ENCODE measurements around the gene ZNHIT1.

DNA sequence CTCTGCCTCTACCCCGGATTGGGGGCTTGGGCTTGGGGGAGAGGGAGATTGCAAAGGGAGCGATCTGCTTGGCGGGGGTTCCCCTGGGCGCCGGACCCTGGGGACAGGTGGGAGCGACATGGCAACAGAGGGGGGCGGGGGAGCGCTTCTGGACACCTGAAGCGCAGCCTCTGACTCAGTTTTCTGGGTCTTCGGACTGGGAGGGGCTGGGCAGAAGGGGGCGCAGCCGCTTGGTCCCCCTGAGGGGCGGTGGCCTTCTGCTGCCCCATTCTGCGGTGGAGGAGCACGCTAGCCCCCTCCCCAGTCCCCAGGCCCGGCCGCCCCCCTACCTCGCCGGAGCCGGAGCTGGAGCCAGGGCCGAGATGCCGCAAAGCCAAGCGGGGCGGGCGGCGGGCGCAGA is 38.3 kb upstream of the ZNHIT1 start:
- TF ChIP-seq, protein P1, sequence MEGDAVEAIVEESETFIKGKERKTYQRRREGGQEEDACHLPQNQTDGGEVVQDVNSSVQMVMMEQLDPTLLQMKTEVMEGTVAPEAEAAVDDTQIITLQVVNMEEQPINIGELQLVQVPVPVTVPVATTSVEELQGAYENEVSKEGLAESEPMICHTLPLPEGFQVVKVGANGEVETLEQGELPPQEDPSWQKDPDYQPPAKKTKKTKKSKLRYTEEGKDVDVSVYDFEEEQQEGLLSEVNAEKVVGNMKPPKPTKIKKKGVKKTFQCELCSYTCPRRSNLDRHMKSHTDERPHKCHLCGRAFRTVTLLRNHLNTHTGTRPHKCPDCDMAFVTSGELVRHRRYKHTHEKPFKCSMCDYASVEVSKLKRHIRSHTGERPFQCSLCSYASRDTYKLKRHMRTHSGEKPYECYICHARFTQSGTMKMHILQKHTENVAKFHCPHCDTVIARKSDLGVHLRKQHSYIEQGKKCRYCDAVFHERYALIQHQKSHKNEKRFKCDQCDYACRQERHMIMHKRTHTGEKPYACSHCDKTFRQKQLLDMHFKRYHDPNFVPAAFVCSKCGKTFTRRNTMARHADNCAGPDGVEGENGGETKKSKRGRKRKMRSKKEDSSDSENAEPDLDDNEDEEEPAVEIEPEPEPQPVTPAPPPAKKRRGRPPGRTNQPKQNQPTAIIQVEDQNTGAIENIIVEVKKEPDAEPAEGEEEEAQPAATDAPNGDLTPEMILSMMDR (IDR thresholded peaks at IDR 0.05 in 8 of 11, conservative IDR thresholded peaks at IDR 0.05 in 3 of 11) = no peak
- TF ChIP-seq POLR2A (IDR thresholded peaks at IDR 0.05) = no peak

Data from spleen (tissue), 7 donors.